HG02588 (cell line): ENCODE measurements around the gene LYSET.
"Not testable (repeated sequence)": the region's sequence is repeated elsewhere in the genome, so short reads cannot be mapped to it uniquely, and the experiment has no call there.

Experiments
- ATAC-seq: cut with Tn5 transposase; IDR thresholded peaks from one replicate; pipeline ENCODE4 v1.9.1; 2021; ENCODE audit warnings: mild to moderate bottlenecking, moderate library complexity; ENCODE audit not compliant: unreplicated experiment

Gene LYSET, protein sequence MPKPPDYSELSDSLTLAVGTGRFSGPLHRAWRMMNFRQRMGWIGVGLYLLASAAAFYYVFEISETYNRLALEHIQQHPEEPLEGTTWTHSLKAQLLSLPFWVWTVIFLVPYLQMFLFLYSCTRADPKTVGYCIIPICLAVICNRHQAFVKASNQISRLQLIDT

DNA sequence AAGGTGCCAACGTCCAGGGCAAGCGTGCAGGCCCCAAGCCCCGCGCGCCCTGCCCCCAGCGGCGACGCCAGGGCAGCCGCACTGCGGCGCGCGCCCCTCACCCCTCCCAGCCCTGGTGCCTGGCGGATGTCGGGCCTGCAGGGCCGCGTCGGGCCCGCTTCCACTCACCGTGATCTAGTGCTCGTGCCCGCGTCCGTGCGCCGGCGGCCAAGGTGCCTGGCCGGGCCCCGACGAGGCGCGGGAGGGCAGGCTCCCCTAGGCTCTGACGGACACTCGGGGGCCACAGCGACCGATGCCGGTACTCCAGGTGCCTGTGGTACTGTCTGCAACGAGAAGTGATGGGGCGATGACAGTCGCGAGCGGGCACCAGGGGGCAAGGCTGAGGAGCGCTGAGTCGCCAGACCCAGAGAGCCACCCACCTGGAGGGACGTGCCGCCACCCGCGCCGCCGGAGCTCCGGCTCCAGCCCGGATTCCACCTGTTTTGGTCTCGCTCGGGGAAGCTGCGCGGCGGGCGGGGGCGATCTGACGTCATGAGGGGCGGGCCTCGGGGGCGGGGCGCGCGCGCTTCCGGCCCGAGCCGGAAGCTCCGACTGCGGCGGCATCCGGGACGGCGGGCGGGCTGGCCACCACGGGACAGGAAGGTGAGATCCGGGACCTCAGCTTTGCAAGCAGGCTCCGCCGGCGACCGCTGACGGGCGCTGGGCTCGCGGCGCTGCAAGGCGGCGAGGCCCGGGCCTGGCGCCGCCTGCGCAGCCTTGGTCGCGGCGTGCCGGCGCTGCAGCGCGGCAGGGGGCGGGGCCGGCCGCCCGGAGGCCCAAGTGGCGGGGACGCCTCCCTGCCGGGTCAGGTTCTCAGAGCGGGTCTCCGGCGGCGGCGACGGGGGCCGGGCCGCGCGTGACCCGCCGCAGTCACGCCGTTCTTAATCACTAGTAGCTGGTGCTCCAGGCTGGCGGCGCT lies at the start of gene LYSET, which contains the start of gene MOAP1:
TSS of gene LYSET (plus strand) at position 927 of the 958 bp plus-strand sequence. CDS start 89 bp downstream, outside the sequence.
TSS of gene MOAP1 (minus strand) at position 507 of the 958 bp plus-strand sequence. CDS start 655 bp downstream, outside the sequence.
- peak; percentile 83 for ATAC-seq

DNA sequence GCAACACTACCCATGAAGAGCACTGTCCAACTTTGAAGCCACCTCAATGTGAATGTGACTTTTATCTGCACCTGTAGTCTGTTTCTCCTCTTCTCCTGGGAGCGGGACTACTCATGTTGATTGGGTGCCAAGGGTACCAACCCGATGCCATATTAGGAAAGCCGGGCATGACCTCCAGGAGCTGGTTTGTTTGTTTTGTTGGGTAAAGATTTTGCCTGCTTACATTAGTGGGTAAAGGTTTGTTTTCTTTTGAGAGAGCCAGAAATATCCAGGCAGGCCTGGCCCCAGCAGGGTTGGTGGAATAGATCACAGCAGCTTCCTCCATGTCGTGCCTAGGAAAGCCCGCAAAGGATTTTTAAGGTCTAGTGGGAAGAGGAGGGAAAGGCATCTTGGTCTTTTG lies 49.7 kb upstream of the LYSET start:
- no peak for ATAC-seq

DNA sequence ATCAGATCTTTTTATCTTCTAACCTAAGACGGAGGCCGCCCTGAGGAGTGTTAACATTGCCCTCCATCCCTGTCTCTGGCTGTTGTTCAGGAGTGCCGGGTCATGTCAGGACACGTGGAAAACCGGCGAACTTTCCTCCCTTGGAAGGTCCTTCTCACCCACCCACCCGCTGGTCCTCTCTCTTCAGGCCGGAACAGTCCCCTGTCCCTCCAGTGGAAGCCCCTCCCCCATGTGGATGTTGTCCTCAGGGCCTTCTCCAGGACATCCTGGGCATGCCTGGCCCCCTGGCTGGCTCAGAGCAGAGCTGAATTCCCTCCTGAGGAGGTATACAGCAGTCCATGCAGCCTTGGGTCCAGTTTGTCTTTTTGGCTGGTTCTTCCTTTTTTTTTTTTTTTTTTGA lies 49.1 kb upstream of the LYSET start:
- ATAC-seq: no peak

DNA sequence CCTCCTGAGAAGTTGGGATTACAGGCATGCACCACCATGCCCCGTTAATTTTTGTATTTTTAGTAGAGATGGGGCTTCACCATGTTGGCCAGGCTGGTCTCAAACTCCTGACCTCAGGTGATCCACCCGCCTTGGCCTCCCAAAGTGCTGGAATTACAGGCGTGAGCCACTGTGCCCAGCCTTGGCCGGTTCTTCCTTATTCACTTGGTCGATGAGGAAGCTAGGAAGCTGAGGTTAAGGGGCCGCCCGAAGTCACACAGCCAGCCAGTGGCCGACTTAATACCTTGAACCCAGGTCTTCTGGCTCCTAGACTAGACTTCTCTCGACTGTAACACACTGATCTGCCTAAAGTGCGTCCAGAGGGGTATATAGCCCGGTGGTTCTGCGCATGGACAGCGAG lies 48.6 kb upstream of the LYSET start:
- ATAC-seq: not testable (repeated sequence)

DNA sequence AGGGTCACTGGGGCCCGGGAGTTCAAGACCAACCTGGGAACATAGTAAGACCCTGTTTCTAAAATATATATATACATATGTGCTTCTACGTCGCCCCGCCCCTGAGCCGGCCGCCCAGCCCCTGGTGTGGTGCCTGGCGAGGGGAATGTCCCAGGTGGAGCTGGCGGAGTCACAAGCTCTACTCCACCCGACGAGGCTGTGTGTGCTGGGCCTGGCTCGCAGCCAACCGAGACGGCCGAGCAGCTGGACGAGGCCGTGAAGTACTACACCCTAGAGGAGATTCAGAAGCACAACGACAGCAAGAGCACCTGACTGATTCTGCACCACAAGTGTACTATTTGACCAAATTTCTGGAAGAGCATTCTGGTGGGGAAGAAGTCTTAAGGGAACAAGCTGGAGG lies 47.3 kb upstream of the LYSET start:
- no peak for ATAC-seq

DNA sequence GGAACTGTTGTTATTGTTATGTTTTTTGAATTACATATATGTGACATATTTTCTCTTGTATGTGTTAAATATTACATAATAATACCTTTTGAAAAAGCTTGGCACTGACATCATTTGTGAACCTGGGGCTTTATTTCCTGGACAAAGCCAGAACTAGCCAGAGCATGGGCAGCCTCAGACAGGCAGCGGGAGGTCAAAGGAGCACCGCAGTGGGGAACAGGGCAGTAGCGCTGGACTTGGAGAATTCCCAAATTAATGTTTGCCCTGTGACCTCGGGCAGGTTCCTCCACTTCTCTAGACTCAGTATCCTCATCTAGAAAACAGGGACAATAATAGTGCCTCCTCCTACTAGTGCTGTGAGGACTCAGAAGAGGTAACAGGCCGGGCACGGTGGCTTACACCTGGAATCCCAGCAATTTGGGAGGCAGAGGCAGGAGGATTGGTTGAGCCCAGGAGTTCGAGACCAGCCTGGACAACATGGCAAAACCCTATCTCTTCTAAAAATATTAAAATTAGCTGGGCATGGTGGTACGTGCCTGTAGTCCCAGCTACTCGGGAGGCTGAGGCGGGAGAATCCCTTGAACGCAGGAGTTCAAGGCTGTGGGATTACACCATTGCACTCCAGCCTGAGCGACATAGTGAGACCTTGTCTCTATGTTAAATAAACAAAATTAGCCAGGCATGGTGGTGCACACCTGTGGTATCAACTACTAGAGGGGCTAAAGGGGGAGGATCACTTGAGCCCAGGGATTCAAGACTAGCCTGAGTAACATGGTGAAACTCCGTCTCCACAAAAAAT lies 42.1 kb upstream of the LYSET start:
- no peak for ATAC-seq

DNA sequence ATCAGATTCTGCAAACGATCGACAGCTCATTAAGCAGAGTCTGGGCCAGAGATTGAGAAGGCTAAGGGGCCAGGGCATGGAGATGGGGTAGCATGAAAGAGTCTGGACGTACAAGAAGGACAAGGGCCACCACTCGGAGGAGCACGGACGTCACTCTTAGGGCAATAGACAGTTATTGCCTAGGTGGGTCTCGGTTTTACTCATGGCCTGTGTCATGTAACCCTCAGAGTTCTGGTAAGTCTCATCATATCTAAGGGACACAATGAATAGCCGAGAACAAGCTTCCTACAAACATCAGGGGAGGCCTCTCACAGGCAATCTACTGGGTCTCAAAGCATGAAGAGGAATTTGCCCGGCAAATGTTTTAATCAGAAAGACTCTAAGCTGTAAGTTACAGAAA lies 39.0 kb upstream of the LYSET start:
- no peak for ATAC-seq

DNA sequence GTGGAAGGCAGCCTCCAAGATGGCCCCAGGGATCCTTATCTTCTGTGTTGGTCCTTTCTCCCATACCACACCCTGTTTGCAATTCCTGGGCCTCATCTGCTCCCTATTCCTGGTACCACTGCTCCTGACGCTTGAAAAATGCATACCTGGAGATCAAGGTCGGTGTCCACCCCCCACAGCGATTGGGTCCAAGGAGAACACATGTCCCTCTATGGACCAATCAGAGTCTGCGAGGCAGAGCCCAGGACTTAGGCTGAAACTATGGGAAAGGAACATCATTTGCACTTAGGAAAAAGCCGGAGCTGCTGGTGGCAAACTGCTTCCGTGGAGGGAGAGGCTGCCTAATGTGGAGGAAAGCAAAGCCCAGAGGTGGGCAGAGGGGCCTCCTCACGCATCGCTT lies 36.1 kb upstream of the LYSET start:
- ATAC-seq: no peak

DNA sequence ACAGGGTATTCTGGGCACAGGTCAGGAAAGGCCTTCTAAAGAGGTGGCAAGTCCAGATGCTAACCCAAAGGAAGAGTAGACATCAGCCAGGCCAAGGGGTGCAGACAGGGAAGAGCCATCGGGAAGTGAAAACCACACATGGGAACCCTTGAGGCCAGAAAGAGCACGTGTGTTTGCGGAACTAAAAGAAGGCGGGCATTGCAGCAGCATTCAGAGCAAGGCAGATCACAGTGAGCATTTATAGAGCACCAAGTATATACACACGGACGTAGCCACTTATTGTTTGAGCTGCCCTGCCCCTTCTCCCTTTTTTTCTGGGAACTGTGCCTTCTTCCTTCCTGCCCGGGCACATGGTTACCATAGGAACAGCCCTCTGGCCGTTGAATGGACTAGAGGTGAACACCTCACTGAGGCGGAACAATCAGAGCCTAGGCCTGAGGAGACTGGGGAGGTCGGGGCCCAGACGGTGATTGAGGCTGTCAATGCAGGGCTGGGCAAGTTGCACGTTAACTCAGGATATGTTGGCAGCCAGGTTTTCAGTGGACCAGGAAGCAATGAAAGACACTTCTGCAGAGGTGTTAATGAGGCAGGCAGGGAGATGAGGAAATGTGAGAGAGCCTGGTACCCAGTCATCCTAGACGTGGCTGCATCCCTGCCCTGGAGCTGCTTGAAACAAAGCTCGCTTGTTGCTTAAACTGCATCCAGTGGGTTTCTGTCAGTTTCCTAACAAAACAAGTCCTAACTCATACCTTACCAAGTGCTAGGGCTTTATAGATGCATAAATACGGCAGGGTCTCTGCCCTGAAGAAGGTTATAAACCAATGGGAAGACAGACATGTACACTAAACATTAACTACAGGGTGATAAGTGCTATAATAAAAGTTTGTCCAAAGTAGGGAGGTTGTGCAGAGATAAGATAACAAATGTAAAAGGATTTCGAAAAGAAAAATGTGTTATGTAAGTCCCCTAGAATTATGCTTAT lies 34.6 kb upstream of the LYSET start:
- no peak for ATAC-seq

DNA sequence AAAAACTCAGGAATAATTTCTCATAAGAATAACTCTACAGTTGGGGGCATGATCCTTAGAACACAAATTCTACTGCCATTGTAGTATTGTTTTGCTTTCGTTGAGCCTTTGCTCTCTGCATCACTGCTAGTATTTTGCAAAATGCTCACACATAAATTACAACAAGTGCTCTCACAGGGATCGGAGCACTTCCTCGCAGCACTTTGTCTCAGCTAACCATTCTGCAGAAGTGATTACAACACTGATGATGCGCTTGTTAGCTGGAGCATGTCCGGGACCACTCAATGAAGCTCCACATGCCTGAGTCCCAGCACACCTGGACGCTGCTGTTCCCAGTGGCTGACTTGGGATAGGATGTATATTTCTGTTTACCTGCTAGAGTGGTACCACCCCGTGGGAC lies 32.0 kb upstream of the LYSET start:
- ATAC-seq: no peak

DNA sequence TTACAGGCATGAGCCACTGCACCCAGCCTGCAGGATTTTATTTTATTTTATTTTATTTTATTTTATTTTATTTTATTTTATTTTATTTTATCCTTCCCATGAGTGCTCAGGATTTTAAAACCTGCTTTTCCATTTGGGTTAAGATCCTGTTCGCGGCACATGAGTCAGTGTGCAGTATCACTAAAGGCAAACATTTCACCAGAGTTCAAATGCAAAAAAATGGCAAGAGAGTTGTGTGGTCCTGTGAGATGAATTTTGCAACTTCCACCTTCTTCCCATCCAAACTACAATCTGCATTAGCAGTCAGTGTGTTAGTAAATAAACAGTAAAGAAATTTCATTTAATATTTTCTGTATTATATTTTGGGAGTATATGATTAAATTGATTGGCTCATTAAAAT lies 29.4 kb upstream of the LYSET start:
- no peak for ATAC-seq

DNA sequence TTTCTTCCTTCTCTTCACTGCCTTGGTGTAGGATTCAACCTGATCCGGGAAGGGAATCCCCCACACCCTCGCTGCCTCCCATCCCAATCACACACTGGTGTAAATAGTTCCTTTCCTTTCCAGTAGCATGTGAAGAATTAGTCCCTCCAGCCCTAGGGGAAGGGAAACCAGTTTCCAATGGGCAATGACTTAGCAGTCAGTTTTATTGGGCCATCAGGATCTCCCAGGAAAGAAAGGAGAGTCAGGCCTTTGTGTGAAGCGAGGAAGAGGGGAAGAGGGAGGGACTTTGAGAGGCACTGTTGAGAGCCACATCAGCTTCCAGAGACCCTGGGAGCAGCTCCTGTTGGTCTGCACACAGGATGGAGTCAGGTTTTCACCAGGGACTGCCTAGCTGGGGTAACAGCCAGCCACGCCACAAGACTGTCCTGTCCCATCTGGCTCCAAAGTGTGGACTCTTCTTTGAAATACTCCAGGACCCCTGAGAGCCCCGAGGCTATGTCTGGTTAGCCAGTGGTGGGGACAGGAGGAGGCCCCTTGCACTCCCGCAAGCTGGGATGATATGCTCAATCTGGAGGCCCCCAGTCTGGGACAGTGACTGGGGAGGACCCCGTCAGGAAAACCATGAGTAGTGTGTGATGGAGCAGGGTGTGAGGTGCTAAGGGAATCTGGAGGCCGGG lies 28.3 kb upstream of the LYSET start:
- ATAC-seq: no peak

DNA sequence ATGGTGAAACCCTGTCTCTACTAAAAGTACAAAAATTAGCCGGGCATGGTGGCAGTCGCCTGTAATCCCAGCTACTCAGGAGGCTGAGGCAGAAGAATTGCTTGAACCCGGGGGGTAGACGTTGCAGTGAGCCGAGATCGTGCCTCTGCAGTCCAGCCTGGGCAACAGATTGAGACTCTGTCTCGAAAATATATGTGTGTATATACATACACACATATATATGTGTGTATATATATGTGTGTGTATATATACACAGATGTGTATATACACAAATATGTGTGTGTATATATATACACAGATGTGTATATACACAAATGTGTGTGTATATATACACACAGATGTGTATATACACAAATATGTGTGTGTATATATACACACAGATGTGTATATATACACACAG lies 26.8 kb upstream of the LYSET start:
- not testable (repeated sequence) for ATAC-seq

DNA sequence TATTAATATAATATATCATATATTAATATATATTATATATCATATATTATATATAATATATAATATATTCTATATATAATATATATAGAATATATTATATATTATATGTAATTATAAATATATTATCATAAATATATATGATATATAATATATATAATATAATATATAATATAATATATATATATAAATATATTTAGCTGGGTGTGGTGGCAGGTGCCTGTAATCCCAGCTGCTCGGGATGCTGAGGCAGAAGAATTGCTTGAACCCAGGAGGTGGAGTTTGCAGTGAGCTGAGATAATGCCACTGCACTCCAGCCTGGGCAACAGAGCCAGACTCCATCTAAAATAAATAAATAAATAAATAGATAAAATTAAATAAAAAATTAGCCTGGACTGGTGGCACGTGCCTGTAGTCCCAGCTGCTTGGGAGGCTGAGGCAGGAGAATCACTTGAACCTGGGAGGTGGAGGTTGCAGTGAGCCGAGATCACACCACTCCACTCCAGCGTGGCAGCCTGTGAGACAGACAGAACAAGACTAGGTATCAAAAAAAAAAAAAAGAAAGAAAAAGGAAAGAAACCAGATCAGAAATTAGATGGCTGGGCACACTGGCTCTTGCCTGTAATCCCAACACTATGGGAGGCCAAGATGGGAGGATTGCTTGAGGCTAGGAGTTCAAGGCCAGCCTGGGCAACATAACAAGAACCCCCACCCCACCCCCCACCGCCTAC lies 25.3 kb upstream of the LYSET start:
- not testable (repeated sequence) for ATAC-seq

DNA sequence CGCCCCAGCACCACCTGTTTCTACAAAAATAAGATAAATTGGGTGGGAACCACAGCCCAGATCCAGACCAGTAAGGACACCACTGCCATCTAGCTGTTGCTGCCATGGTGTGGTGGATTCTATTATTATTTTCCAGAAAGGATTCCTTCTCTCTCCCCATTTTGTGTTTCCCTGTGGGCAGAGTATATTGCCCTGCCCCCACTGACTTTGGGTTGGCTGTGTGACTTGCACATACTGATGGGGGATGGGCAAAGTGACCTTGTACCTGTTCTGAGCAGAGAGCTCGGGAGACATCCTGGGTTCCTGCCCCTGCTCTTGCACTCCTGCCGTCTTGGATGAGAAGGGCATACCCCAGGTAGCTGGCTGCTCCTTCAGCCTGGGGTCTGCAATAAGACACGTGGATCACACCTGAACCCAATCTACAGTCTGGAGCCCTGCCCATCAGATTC lies 24.7 kb upstream of the LYSET start:
- ATAC-seq: no peak

DNA sequence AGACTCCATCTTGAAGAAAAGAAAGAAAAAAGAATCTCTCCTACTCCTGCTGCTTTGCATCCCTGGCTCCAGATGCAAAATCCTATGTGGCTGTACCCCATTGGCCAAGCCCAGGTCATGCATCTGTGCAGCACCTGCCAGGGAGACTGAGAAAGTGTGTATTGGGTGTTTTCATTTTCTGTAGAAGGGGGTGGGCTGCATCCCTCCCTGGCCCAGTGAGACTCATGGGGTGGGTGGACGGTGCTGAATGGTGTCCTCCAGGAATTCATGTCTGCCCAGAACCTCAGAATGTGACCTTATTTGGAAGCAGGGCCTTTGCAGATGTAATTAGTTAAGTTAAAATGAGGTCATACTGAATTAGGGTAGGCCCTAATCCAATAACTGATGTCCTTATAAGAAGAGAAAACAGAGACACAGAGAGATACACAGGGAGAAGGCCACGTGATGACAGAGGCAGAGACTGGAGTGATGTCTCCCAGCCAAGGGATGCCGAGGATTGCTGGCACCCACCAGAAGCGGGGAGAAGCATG lies 23.6 kb upstream of the LYSET start:
- no peak for ATAC-seq

DNA sequence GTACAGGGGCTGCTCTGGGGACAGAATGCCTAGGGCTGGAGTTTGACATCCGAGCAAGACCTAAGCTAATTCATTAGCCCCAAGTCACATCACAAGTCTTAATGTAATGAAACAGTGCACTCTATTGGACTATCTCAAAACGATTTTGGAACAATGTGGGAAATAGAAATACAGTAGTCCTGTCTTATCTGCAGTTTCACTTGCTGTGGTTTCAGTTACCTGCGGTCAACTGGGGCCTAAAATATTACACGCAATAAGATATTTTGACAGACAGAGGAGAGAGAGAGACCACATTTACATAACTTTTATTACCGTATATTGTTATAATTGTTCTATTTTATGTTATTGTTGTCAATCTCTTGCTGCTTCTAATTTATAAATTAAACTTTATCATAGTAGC lies 21.6 kb upstream of the LYSET start:
- ATAC-seq: no peak
